Suppressor macrophage (primary cell): Measurements from ENCODE around the gene NPW.
"Not testable (repeated sequence)": the region's sequence is repeated elsewhere in the genome, so short reads cannot be mapped to it uniquely, and the experiment has no call there.

Experiments used
- DNase-seq, 4 experiments: peaks; one replicate each; pipeline ENCODE4 v3.0.0-alpha.2; 2020 to 2022

The NPW gene

DNA sequence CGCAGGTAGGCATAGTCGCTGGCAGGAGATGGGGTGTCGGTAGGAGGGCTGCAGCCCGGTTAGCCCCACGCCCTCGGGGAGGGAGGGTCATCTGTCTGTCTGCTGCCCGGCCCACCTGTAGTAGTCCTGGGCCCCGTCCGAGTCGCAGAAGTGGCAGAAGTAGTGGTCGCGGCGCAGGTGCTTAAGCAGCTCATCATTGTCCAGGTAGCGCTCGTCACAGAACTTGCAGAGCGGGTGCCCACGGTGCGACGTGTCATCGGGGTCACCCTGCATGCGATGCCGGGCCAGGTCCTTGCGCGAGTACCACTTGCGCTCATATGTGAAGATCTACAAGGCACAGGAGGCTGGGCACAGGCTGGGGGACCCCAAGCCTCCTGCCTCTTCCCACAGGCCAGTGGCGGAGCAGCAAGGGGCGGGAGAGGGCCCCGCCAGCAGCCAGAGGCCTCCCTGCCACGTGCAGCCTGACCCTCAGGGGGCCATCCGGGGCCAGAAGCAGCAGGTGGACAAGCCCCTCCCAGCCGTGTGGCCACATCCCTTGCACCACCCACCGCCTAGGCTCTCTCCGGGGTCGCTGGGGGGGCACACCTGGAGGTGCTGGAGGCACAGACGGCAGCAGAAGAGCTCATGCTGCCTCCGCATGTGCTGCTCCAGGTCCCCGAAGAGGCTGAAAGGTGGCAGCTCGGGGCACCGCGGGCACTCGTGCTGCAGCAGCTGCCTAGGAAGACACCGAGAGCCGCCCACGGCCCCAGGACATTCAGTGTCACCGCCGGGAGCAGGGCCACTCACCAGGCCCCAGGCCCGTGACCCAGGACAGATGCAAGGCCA lies 17.0 kb upstream of the NPW start:
- no peak for DNase-seq

- DNase-seq: no peak
These were observed 16.3 kb upstream of the NPW start for GRCh38 chr16:2003231-2003826.

GRCh38 chr16:2003827-2004641 lies 15.6 kb upstream of the NPW start:
- peak; percentile 95 to 98 (median 96) for DNase-seq

DNA sequence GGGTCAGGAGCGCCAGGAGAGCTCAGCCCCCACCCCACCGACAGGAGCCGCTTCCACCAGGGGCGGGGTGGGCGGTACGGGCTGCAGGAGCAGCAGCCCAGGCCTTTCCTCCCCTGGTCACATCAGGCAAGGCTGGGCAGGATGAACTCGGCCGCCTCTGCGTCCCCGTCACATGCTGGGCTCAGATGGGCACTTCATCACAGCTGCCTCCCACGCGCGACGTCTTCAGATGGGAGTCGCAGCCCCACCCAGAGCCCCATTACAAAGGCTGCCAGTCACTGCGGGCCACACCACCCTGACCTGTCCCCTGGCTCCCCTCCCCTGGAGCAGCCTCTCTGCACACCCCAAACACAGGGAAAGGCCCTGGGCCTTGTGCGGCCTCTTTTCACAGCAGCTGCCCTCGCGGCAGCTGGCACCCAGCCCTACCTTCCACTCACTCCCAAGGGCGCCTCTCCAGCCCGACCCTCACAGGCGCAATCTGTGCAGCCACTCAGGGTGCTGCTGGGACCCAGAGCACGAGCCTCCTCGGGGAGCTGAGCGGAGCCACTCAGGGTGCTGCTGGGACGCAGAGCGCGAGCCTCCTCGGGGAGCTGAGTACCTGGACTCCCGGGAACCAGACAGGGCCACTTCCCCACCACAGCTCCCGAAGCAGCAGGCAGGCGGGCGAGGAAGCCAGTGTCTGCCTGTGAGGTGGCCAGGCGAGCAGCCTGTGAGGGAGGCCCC lies 14.6 kb upstream of the NPW start:
- DNase-seq: peak in 3 of 4 experiments; percentile 47 to 71 (median 58)

DNA sequence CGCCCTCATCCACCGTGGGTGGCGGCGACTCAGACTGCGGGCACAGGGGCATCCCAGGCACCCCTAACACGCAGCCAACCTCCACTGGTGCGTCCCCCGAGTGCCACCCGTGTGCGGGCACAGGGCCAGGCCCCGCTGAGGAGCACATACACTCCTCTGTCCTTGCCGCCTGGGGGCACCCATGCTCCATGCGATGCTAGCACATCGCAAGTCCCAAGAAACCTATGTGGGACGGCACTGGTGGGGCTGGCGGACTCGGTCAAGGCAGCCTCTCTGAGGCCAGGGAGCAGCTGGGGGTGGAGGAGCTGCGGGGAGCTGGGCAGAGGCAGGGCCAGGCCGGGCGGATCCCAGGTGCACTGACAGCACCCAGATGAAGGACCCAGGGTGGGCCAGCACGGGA lies 13.9 kb upstream of the NPW start:
- DNase-seq: peak; percentile 57 to 83 (median 73)

GRCh38 chr16:2006317-2006716 lies 13.3 kb upstream of the NPW start:
- DNase-seq: no peak

DNA sequence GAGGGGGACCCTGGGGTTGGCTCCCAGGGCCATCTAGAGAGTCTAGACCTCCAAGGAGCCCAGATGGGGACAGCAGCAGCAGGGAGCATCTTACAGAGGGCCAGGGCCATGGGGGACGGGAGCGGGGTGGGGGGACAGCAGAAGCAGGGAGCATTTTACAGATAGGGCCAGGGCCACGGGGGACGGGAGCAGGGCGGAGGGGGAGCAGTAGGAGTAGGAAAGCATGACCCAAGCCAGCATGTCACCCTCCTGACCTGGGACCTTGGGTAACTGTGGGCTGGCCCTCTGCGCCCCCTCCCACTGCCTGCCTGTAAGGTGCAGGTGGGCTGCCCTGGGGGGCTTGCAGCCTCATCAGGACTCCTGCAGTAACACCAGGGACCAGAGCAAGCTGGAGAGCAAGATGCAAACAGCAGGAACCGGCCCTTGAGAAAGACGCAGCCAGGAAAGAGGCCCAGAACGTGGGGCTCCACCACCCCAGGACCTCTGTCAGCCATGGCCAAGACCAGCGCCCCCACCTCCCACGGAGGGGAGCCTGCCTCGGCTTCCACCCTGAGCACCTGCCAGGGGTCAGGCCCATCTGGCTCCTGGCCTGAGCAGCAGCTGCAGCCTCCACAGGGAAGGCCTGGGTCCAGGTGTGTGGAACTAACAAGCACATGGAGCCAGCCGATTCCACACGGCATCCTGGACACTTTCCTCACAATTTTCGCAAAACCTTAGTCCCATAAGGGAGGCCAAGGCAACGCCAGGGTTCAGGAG lies 12.3 kb upstream of the NPW start:
- no peak for DNase-seq

- peak in 2 of 4 experiments; percentile 26 to 37 for DNase-seq
These were observed 11.5 kb upstream of the NPW start for GRCh38 chr16:2008009-2008526.

DNA sequence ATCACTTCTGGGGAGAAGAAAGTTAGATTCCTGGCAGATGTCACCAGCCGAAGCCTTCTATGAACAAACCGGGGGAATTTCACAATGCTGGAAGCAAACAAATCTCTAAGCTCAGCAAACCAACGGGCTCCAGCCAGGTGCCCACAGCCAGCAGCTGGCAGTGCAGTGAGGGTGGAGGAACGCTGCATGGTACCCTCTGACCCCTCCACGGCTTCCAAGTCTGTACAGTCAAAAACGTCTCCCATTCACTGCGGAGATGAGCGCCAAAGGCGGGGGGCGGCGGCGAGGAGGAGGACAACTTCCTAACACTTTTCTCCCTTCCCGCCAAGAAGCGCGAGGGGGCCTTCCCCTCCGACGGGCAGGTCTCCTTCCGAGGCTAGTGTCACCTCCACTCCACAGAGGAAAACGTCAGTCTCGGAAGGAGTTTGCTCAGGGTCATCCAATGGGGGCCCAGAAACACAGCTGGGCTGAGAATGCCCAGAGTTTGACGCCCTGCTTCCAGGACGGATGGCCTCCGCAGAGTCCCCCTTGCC lies 10.9 kb upstream of the NPW start:
- peak in 3 of 4 experiments; percentile 46 to 64 (median 49) for DNase-seq

- peak in 1 of 4 experiments; percentile 45 for DNase-seq
These were observed 10.3 kb upstream of the NPW start for GRCh38 chr16:2009164-2009711.

DNA sequence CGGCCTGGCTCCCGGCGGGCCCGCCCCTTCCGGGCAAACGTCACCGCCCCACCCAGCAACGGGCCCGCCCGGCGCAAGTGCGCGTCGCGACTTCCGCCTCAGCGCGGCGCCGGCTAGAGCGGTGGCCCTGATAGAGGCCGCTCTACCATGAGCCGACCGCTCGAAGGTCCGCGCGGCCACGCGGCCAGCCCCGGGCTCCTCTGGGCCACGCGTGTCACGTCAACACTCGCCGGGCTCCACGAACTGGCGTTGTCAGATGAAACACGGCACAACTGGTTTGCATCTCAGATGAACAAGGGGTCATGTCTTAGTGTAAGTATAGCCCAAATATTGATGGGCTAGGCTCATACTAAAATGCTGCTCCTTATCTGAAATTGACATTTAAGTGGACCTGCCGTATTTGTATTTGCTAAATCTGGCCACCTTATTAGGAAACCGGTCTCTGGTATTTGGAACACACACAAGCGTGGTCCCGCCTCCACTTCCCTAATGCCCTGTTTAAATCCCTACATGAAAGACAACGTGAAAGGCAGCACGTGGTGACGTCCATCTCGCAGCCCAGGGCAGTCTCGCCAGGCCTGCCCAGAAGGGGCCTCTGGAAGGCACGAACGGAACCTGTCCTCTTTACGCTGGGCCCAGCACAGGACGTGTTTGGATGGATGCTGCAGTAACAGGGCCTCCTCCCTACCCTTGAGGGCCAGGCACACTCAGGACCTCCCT lies 9.6 kb upstream of the NPW start, which contains the start of gene ZNF598:
TSS of gene ZNF598 (minus strand) at position 31 of the 720 bp plus-strand sequence.
- peak; percentile 93 to 97 (median 95) for DNase-seq

DNA sequence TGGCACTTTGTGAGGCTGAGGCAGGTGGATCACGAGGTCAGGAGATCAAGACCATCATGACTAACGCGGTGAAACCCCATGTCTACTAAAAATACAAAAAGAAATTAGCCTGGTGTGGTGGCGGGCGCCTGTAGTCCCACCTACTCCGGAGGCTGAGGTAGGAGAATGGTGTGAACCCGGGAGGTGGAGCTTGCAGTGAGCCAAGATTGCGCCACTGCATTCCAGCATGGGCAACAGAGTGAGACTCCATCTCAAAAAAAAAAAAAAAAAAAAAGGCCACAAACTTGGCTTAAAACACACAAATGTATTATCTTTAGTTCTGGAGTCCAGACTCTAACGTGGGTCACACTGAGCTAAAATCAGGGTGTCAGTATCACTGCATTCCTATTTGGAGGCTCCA lies 7.9 kb upstream of the NPW start:
- DNase-seq: not testable (repeated sequence)

- DNase-seq: no peak
These were observed 6.1 kb upstream of the NPW start for GRCh38 chr16:2013527-2013926.

DNA sequence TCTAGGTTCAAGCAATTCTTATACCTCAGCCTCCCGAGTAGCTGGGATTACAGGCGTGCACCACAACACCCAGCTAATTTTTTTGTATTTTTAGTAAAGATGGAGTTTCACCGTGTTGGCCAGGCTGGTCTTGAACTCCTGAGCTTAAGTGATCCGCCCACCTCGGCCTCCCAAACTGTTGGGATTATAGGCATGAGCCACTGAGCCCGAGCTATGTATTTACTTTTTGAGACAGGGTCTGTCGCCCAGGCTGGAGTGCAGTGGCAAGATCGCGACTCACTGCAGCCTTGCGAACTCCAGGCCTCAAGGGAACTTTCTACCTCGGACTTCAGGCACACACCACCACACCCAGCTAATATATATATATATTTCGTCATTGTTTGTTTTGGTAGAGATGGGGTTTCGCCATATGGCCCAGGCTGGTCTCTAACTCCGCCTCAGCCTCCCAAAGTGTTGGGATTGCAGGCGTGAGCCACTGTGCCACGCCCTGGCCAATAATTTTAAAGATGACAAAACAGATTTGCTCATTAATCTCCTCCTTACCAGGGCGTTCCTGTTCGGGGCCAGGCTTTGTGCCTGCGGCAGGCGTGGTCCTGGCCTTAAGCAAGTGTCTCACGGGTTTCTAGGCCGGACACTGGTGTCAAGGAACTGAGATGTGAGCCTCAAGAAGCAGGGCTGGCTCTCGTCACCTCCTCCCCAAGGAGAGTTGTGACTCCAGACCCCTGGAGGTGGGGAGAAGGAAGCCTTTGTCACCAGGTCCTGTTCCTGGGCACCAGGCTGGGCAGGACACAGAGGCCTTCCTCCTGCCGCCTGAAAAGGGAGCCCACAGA lies 4.3 kb upstream of the NPW start:
- peak; percentile 28 to 72 (median 56) for DNase-seq

- DNase-seq: no peak
These were observed 3.7 kb upstream of the NPW start for GRCh38 chr16:2015947-2016208.

DNA sequence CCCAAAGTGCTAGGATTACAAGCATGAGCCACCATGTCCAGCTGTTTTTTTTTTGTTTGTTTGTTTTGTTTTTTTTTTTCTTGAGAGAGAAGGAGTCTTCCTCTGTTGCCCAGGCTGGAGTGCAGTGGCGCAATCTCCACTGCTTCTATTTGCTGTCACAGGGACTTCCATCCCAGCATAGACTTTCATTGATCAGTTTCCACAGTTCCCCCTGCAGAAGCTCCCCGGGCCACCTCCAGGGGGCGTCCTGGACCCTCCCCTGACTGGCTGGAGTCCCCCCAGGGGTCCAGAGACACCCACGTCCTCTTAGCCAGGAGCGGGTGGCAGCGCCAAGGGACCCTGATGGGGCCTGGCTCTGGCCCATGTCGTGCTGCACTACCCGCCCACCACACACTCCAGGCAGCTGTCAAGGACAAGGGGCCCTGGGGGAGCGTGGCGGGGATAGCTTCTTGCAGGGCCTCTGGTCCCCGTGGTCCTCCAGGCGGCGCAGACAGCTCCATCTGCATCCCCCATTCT lies 3.1 kb upstream of the NPW start:
- peak in 1 of 4 experiments; percentile 47 for DNase-seq

DNA sequence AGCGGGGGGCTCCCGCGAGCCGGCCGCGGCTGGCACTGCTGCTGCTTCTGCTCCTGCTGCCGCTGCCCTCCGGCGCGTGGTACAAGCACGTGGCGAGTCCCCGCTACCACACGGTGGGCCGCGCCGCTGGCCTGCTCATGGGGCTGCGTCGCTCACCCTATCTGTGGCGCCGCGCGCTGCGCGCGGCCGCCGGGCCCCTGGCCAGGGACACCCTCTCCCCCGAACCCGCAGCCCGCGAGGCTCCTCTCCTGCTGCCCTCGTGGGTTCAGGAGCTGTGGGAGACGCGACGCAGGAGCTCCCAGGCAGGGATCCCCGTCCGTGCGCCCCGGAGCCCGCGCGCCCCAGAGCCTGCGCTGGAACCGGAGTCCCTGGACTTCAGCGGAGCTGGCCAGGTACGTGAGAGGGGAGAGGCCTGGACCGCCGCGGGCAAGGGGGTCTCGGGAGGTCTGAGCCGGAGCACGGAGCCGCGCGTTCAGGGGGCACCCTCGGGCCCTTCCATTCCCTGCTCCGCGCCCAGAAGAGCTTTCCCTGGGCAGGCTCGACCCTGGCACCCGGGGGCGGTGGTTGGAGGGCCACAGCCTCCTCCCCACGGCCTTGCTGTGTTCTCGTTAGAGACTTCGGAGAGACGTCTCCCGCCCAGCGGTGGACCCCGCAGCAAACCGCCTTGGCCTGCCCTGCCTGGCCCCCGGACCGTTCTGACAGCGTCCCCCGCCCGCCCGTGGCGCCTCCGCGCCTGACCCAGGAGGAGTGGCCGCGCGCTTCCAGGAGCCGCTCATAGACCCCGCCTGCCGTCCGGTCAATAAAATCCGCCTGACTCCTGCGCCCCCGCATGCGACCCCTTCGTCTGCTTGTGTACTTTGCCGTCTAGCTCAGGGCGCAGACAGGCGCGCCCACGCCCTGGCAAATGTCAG lies 591 bp downstream of the NPW start:
- DNase-seq: peak in 2 of 4 experiments; percentile 15 to 32

GRCh38 chr16:2022723-2023091 lies 3.1 kb downstream of the NPW start:
- DNase-seq: peak in 3 of 4 experiments; percentile 38 to 61 (median 53)
